NK-92 (cell line): Measurements from ENCODE around the gene SLC24A4.

Experiments used
- DNase-seq: peaks from one replicate; lab custom pipeline; 2025; ENCODE audit not compliant: unreplicated experiment; lab: John Stamatoyannopoulos, UW

The SLC24A4 gene

GRCh38 chr14:92495027-92495426 is 172.1 kb downstream of the SLC24A4 start:
- DNase-seq, result no peak

GRCh38 chr14:92496191-92496857 is 173.4 kb downstream of the SLC24A4 start:
- no peak for DNase-seq

GRCh38 chr14:92497391-92497790 is 174.4 kb downstream of the SLC24A4 start:
- DNase-seq, result no peak

GRCh38 chr14:92499234-92499633 is 176.3 kb downstream of the SLC24A4 start:
- DNase-seq, result no peak

GRCh38 chr14:92500491-92500941 is 177.6 kb downstream of the SLC24A4 start:
- DNase-seq, result no peak

- no peak for DNase-seq
Measured at GRCh38 chr14:92501891-92502351, 179.0 kb downstream of the SLC24A4 start.

- DNase-seq, result no peak
Measured at GRCh38 chr14:92502541-92503286, 179.7 kb downstream of the SLC24A4 start.

- DNase-seq, result no peak
Measured at GRCh38 chr14:92503756-92504491, 181.0 kb downstream of the SLC24A4 start.

- no peak for DNase-seq
Measured at GRCh38 chr14:92505826-92506225, 182.9 kb downstream of the SLC24A4 start.

- no peak for DNase-seq
Measured at GRCh38 chr14:92506231-92506630, 183.3 kb downstream of the SLC24A4 start.

- DNase-seq, result no peak
Measured at GRCh38 chr14:92507174-92507768, 184.3 kb downstream of the SLC24A4 start.

GRCh38 chr14:92510972-92511371 is 188.0 kb downstream of the SLC24A4 start:
- no peak for DNase-seq

- no peak for DNase-seq
Measured at GRCh38 chr14:92511453-92512238, 188.7 kb downstream of the SLC24A4 start.

- DNase-seq, result no peak
Measured at GRCh38 chr14:92512807-92513203, 189.8 kb downstream of the SLC24A4 start.

GRCh38 chr14:92513204-92513965 is 190.4 kb downstream of the SLC24A4 start, which contains the start of gene RIN3:
Gene RIN3 (plus strand): TSS chr14:92513781. CDS start chr14:92513933, 152 bp downstream.
- no peak for DNase-seq

- no peak for DNase-seq
Measured at GRCh38 chr14:92513966-92514843, 191.2 kb downstream of the SLC24A4 start.

- no peak for DNase-seq
Measured at GRCh38 chr14:92514844-92515514, 192.0 kb downstream of the SLC24A4 start.
